ENCODE data around the gene PYCR2. TPM values are rescaled to one million over a fixed set of nuclear protein-coding genes. Genes with fewer than 3 reads are reported as not detected.
A peak's percentile ranks its signal among the peaks of the same experiment; 100 is the strongest.

PYCR2 gene
- total and polyA plus RNA-seq, 4 donors: 22.1 to 61.9 (median 51.9) TPM

GRCh38 chr1:225923381-225923691 is 714 bp downstream of the PYCR2 start:
- DNase-seq (ENCODE audit: low read depth in 4 of 6, low spot score in 6 of 6): no peak
- Histone ChIP-seq H3K27me3 (ENCODE audit: control insufficient read depth, insufficient read depth, low read length) (no peaks in the 10 kb centered on the region), H3K4me3 (ENCODE audit: low read depth, low read length) (peak overlapping the region; percentile 70), H3K27ac (ENCODE audit: low read depth, low read length) (peak overlapping the region; percentile 80), H3K4me1 (ENCODE audit: control insufficient read depth, insufficient read depth, low read length) (peaks cover 46% of the 10 kb centered on the region), H3K36me3 (ENCODE audit: control insufficient read depth, insufficient read depth, low read length) (peaks cover 26% of the 10 kb centered on the region), H3K9me3 (ENCODE audit: control insufficient read depth, insufficient read depth, low read length) (no peaks in the 10 kb centered on the region)
- WGBS (ENCODE audit: insufficient coverage): 4% methylated on average over 8 of the region's 8 CpGs

DNA sequence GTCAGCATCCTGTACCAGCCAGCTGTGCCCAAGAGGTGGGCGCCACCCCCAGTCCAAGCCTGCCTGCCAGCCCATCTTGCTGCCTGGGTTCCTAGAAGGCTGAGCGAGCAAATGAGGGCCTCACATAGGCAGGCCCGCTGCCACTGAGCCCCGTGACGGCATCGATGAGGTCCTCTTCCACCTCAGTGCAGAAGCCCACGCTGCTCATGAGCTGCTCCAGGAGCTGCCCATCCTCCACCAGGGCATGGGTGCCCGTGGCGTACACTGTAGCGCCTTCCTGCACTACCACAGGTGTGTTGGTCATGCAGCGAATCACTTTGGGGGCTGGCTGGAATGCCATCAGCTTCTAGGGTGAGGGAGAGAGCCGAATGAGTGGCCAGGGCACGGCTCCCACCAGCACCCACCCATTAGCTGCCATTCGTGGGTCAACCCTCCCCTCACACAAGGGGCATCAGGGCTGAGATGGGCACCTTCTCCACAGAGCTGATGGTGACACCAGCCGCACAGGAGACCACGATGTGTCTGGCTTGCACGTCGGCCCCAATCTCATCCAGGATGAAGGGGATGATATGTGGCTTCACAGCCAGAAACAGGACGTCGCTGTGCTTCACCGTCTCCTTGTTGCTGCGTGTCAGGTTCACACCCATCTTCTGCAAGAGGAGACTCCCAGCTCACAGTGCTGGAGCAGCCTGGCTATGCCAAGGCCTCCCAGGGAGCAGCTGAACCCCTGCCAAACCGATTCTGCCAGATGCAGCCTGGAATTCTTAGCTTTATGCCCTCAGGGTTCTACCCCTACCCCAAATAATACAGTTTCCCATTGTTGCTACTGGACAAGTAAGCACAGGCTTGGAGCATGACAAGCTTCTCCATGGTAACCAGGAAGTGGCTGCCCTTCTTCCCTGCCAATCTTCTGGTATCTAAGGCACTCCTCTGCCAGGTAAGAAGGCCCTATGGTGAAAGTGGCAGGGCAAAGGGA is 2.0 kb downstream of the PYCR2 start:
- WGBS (ENCODE audit: insufficient coverage): 76% methylated on average over 20 of the region's 23 CpGs
- Histone ChIP-seq H3K4me1 (ENCODE audit: control insufficient read depth, insufficient read depth, low read length) (peaks cover 46% of the 10 kb centered on the region), H3K36me3 (ENCODE audit: control insufficient read depth, insufficient read depth, low read length) (peaks cover 30% of the 10 kb centered on the region), H3K4me3 (ENCODE audit: low read depth, low read length) (no peak overlapping the region), H3K9me3 (ENCODE audit: control insufficient read depth, insufficient read depth, low read length) (no peaks in the 10 kb centered on the region), H3K27ac (ENCODE audit: low read depth, low read length) (no peak overlapping the region), H3K27me3 (ENCODE audit: control insufficient read depth, insufficient read depth, low read length) (no peaks in the 10 kb centered on the region)
- DNase-seq (ENCODE audit: low read depth in 4 of 6, low spot score in 6 of 6): peak in 2 of 6 donors; percentile 61 to 64

- Histone ChIP-seq H3K4me1 (ENCODE audit: control insufficient read depth, insufficient read depth, low read length) (peaks cover 58% of the 10 kb centered on the region), H3K27ac (ENCODE audit: low read depth, low read length) (no peak overlapping the region), H3K36me3 (ENCODE audit: control insufficient read depth, insufficient read depth, low read length) (peaks cover 39% of the 10 kb centered on the region), H3K4me3 (ENCODE audit: low read depth, low read length) (no peak overlapping the region), H3K9me3 (ENCODE audit: control insufficient read depth, insufficient read depth, low read length) (no peaks in the 10 kb centered on the region), H3K27me3 (ENCODE audit: control insufficient read depth, insufficient read depth, low read length) (no peaks in the 10 kb centered on the region)
- DNase-seq (ENCODE audit: low read depth in 4 of 6, low spot score in 6 of 6): peak in 3 of 6 donors; percentile 60 to 83 (median 81)
- WGBS (ENCODE audit: insufficient coverage): 34% methylated on average over 4 of the region's 5 CpGs
Observed at GRCh38 chr1:225919906-225920305, 4.1 kb downstream of the PYCR2 start.

GRCh38 chr1:225918280-225918679 is 5.8 kb downstream of the PYCR2 start:
- Histone ChIP-seq H3K36me3 (ENCODE audit: control insufficient read depth, insufficient read depth, low read length) (peaks cover 39% of the 10 kb centered on the region), H3K27me3 (ENCODE audit: control insufficient read depth, insufficient read depth, low read length) (no peaks in the 10 kb centered on the region), H3K4me1 (ENCODE audit: control insufficient read depth, insufficient read depth, low read length) (peaks cover 52% of the 10 kb centered on the region), H3K9me3 (ENCODE audit: control insufficient read depth, insufficient read depth, low read length) (no peaks in the 10 kb centered on the region), H3K4me3 (ENCODE audit: low read depth, low read length) (no peak overlapping the region), H3K27ac (ENCODE audit: low read depth, low read length) (no peak overlapping the region)
- WGBS (ENCODE audit: insufficient coverage): 90% methylated on average over 2 of the region's 4 CpGs
- no peak for DNase-seq (ENCODE audit: low read depth in 4 of 6, low spot score in 6 of 6)

DNA sequence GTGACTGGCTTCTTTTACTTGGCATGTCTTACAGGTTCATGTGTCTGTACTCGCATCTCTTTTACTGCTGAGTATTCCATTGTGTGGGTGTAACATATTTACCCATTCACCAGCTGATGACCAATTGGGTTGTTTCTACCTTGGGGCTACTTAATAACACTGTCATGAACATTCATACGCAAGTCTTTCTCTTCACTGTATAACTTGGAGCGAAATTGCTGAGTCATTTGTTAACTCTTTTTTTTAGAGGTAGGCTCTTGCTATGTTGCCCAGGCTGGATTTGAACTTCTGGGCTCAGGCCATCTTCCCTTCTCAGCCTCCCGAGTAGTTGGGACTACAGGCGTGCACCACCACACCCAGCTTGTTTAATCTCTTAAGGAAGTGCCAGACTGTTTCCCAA is 6.5 kb downstream of the PYCR2 start:
- Histone ChIP-seq H3K36me3 (ENCODE audit: control insufficient read depth, insufficient read depth, low read length) (peaks cover 39% of the 10 kb centered on the region), H3K27ac (ENCODE audit: low read depth, low read length) (no peak overlapping the region), H3K4me3 (ENCODE audit: low read depth, low read length) (no peak overlapping the region), H3K27me3 (ENCODE audit: control insufficient read depth, insufficient read depth, low read length) (no peaks in the 10 kb centered on the region), H3K9me3 (ENCODE audit: control insufficient read depth, insufficient read depth, low read length) (no peaks in the 10 kb centered on the region), H3K4me1 (ENCODE audit: control insufficient read depth, insufficient read depth, low read length) (peaks cover 45% of the 10 kb centered on the region)
- no peak for DNase-seq (ENCODE audit: low read depth in 4 of 6, low spot score in 6 of 6)
- 100% methylated on average over 2 of the region's 5 CpGs for WGBS (ENCODE audit: insufficient coverage)

DNA sequence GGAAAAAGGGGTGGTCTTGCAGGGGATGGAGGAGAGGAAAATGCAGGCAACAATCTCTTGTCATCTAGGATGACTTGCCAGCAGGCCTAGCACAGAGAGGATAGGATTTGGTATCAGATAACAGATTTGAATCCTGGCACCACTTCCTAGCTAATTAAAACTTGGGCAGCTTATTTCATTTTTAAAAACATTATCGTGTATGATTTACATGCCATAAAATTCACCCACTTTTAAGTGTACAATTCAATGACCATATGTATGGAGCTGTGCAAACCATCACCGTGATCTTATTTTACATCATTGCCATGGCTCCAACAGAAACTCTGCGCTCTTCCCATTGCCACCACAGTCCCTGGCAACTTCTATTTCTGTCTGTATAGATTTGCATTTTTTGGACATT is 6.9 kb downstream of the PYCR2 start:
- Histone ChIP-seq H3K4me1 (ENCODE audit: control insufficient read depth, insufficient read depth, low read length) (peaks cover 40% of the 10 kb centered on the region), H3K27ac (ENCODE audit: low read depth, low read length) (no peak overlapping the region), H3K27me3 (ENCODE audit: control insufficient read depth, insufficient read depth, low read length) (no peaks in the 10 kb centered on the region), H3K4me3 (ENCODE audit: low read depth, low read length) (no peak overlapping the region), H3K36me3 (ENCODE audit: control insufficient read depth, insufficient read depth, low read length) (peaks cover 37% of the 10 kb centered on the region), H3K9me3 (ENCODE audit: control insufficient read depth, insufficient read depth, low read length) (no peaks in the 10 kb centered on the region)
- peak in 1 of 6 donors; percentile 68 for DNase-seq (ENCODE audit: low read depth in 4 of 6, low spot score in 6 of 6)
- 100% methylated on average over 1 of the region's 3 CpGs for WGBS (ENCODE audit: insufficient coverage)

GRCh38 chr1:225915538-225915991 is 8.5 kb downstream of the PYCR2 start:
- Histone ChIP-seq H3K4me3 (ENCODE audit: low read depth, low read length) (no peak overlapping the region), H3K4me1 (ENCODE audit: control insufficient read depth, insufficient read depth, low read length) (peaks cover 35% of the 10 kb centered on the region), H3K36me3 (ENCODE audit: control insufficient read depth, insufficient read depth, low read length) (peaks cover 31% of the 10 kb centered on the region), H3K27me3 (ENCODE audit: control insufficient read depth, insufficient read depth, low read length) (no peaks in the 10 kb centered on the region), H3K27ac (ENCODE audit: low read depth, low read length) (no peak overlapping the region), H3K9me3 (ENCODE audit: control insufficient read depth, insufficient read depth, low read length) (no peaks in the 10 kb centered on the region)
- peak in 2 of 6 donors; percentile 67 to 71 for DNase-seq (ENCODE audit: low read depth in 4 of 6, low spot score in 6 of 6)
- 30% methylated on average over 6 of the region's 7 CpGs for WGBS (ENCODE audit: insufficient coverage)

DNA sequence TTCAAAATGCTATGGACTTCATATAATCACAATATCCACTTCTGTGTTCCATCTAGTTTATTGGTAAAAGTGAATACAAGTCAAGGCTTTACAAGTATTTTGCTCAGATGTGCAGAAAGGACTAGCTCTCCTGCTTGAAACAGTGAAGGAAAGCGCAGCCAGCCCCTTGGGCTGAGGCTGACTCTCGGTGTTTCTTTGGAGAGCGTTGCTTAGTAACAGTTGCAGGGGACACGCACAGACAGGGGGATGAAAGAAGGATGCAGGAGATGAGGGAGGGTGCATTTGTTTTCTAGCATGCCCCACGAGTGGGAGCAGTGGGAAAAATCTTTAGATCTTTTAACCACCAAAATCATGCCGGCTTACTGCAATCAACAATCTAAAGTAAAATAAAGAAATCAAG is 9.1 kb downstream of the PYCR2 start:
- Histone ChIP-seq H3K4me3 (ENCODE audit: low read depth, low read length) (no peak overlapping the region), H3K27me3 (ENCODE audit: control insufficient read depth, insufficient read depth, low read length) (no peaks in the 10 kb centered on the region), H3K27ac (ENCODE audit: low read depth, low read length) (no peak overlapping the region), H3K36me3 (ENCODE audit: control insufficient read depth, insufficient read depth, low read length) (peaks cover 30% of the 10 kb centered on the region), H3K4me1 (ENCODE audit: control insufficient read depth, insufficient read depth, low read length) (peaks cover 30% of the 10 kb centered on the region), H3K9me3 (ENCODE audit: control insufficient read depth, insufficient read depth, low read length) (no peaks in the 10 kb centered on the region)
- WGBS (ENCODE audit: insufficient coverage): 17% methylated on average over 3 of the region's 6 CpGs
- peak in 2 of 6 donors; percentile 61 to 63 for DNase-seq (ENCODE audit: low read depth in 4 of 6, low spot score in 6 of 6)

DNA sequence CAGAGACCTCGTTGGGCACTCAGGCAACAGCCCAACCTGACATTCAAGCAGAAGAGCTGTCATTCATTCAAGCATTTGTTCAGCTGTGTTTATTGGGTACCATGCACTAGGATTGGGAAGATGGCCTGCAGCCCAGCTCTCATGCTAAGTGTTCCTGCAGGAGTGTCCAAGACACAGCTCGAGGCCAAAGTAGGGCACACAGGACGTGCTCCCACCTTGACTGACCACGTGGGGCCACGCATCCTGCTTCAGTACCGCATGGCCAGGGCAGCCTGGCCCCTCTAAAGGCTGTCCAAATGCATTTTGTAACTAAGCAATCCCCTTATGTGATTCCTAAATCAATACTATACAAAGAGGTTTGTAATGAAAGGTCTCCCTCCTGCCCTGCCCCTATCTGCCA is 9.7 kb downstream of the PYCR2 start:
- H3K4me3 ChIP-seq (ENCODE audit: low read depth, low read length): no peak overlapping the region
- peaks cover 26% of the 10 kb centered on the region for H3K4me1 ChIP-seq (ENCODE audit: control insufficient read depth, insufficient read depth, low read length)
- H3K27me3 ChIP-seq (ENCODE audit: control insufficient read depth, insufficient read depth, low read length): no peaks in the 10 kb centered on the region
- H3K27ac ChIP-seq (ENCODE audit: low read depth, low read length): no peak overlapping the region
- H3K36me3 ChIP-seq (ENCODE audit: control insufficient read depth, insufficient read depth, low read length): peaks cover 29% of the 10 kb centered on the region
- no peaks in the 10 kb centered on the region for H3K9me3 ChIP-seq (ENCODE audit: control insufficient read depth, insufficient read depth, low read length)
- no peak for DNase-seq (ENCODE audit: low read depth in 4 of 6, low spot score in 6 of 6)
- 77% methylated on average over 3 of the region's 6 CpGs for WGBS (ENCODE audit: insufficient coverage)
